ENCODE results near the gene CPSF7.

Gene CPSF7

GRCh38 chr11:61429691-61430582 lies at the start of gene CPSF7, which contains the start of gene SDHAF2:
TSS of gene CPSF7 (minus strand) at chr11:61429975. CDS start at chr11:61429235, 740 bp downstream.
TSS of gene SDHAF2 (plus strand) at chr11:61430124. CDS start at chr11:61430147, 23 bp downstream.
- no peak for TF ChIP-seq CTCF (IDR thresholded peaks at IDR 0.05; ENCODE audit: extremely low read depth, missing control alignments)
- peak; percentile 97 for DNase-seq (ENCODE audit: low spot score)

GRCh38 chr11:61477727-61478148 lies 48.0 kb upstream of the CPSF7 start:
- peak; percentile 77 for DNase-seq (ENCODE audit: low spot score)
- peak; percentile 90 for TF ChIP-seq CTCF (IDR thresholded peaks at IDR 0.05; ENCODE audit: extremely low read depth, missing control alignments)

GRCh38 chr11:61477126-61477525 lies 47.4 kb upstream of the CPSF7 start:
- no peak for TF ChIP-seq CTCF (IDR thresholded peaks at IDR 0.05; ENCODE audit: extremely low read depth, missing control alignments)
- no peak for DNase-seq (ENCODE audit: low spot score)

GRCh38 chr11:61476371-61476770 lies 46.6 kb upstream of the CPSF7 start:
- no peak for TF ChIP-seq CTCF (IDR thresholded peaks at IDR 0.05; ENCODE audit: extremely low read depth, missing control alignments)
- no peak for DNase-seq (ENCODE audit: low spot score)

GRCh38 chr11:61475433-61475832 lies 45.7 kb upstream of the CPSF7 start:
- DNase-seq (ENCODE audit: low spot score) = no peak
- no peak for TF ChIP-seq CTCF (IDR thresholded peaks at IDR 0.05; ENCODE audit: extremely low read depth, missing control alignments)

GRCh38 chr11:61474013-61474643 lies 44.4 kb upstream of the CPSF7 start:
- DNase-seq (ENCODE audit: low spot score) = no peak
- no peak for TF ChIP-seq CTCF (IDR thresholded peaks at IDR 0.05; ENCODE audit: extremely low read depth, missing control alignments)
